ENCODE data around the gene NEDD8.

- TF ChIP-seq CTCF (IDR thresholded peaks at IDR 0.05) (no peak), EZH2 (IDR thresholded peaks at IDR 0.05; ENCODE audit: borderline replicate concordance, insufficient read depth, low read depth, low read length, poor library complexity, severe bottlenecking) (no peak)
These were observed 4.7 kb upstream of the NEDD8 start for GRCh38 chr14:24236689-24237462.
